ENCODE measurements around the gene UBP1.
"Not testable (repeated sequence)": the region's sequence is repeated elsewhere in the genome, so short reads cannot be mapped to it uniquely, and the experiment has no call there.

- TF ChIP-seq CTCF (optimal IDR thresholded peaks at IDR 0.05 in 1 of 3, IDR thresholded peaks at IDR 0.05 in 1 of 3, conservative IDR thresholded peaks at IDR 0.05 in 1 of 3; ENCODE audit: extremely low read depth in 1 of 3, insufficient read depth in 2 of 3, low read length in 3 of 3); EZH2 (IDR thresholded peaks at IDR 0.05; ENCODE audit: low read length): not testable (repeated sequence)
These were observed 10.9 kb downstream of the UBP1 start for GRCh38 chr3:33429306-33429705.
